ENCODE data around the gene OR10A5.
"Not testable (repeated sequence)": the region's sequence is repeated elsewhere in the genome, so short reads cannot be mapped to it uniquely, and the experiment has no call there.

The OR10A5 gene, protein sequence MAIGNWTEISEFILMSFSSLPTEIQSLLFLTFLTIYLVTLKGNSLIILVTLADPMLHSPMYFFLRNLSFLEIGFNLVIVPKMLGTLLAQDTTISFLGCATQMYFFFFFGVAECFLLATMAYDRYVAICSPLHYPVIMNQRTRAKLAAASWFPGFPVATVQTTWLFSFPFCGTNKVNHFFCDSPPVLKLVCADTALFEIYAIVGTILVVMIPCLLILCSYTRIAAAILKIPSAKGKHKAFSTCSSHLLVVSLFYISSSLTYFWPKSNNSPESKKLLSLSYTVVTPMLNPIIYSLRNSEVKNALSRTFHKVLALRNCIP

GRCh38 chr11:6845383-6845782 lies at the start of gene OR10A5:
TSS of gene OR10A5 (plus strand) at chr11:6845683. CDS start at chr11:6845683, 0 bp downstream.
- DNase-seq (ENCODE audit: low spot score) = no peak

- no peak for DNase-seq (ENCODE audit: low spot score)
Observed at GRCh38 chr11:6799402-6799801, 46.1 kb upstream of the OR10A5 start, which contains the start of gene OR6A2. TSS of gene OR6A2 (minus strand) at chr11:6799689. CDS start at chr11:6795708, 3,981 bp downstream.

DNA sequence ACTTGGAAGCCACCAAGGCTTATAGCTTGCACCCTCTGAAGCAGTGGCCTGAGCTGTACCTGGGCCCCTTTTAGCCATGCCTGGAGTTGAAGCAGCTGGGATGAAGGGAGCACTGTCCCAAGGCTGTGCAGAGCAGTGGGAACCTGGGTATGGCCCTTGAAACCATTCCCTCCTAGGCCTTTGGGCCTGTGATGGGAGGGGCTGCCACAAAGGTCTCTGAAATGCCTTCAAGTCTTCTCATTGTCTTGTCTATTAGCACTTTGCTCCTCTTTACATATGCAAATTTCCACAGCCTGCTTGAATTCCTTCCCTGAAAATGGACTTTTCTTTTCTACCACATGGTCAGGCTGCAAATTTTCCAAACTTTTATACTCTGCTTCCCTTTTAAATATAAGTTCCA lies 44.4 kb upstream of the OR10A5 start:
- not testable (repeated sequence) for DNase-seq (ENCODE audit: low spot score)

DNA sequence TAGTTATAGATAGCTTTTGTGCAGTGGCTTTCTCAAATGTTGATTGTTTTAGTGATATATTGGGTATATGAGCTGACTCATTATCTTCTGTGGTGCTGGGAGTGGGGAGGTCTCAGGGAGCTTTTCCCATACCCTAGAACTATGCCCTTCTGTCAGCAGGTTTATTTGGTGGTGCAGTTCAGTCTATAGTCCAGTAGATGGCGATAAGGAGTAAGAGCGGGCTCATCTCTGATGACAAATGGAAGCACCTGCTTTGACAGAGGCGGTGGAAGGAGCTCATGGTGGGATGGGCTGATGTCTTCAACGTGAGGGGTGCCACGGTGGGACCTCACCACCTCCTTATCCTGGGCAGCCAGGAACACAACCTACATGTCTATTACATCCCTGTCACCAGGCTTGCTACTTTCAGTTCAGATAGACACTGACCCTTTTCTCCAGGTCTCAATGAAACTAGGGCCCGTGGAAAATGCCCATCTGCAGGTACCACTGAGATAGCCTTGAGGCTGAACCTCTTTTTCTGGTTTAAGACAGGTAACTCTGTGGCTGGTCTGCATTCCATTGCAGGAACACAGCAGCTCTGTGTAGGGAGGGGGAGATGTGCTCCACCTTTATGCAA lies 33.0 kb upstream of the OR10A5 start:
- peak; percentile 62 for DNase-seq (ENCODE audit: low spot score)

GRCh38 chr11:6813656-6814055 lies 31.8 kb upstream of the OR10A5 start:
- DNase-seq (ENCODE audit: low spot score) = no peak

DNA sequence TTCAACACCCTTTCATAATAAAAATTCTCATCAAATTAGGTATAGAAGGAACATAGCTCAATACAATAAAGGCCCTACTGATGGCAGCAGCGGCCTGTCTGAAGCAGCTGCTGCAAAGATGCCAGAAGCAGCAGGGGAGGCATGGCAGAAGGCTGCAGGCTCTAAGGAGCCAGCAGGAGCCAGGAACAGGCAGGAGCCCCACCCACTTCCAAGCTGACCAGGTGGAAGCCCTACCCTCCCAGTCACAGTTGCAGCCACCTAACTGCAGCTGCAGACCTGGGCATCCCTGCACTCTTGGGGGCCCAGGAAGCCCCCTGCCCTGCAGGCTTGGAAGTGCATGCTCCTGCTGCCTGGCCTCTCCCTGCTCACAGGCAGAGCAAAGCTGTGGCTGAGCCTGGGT lies 27.8 kb upstream of the OR10A5 start:
- DNase-seq (ENCODE audit: low spot score) = no peak

DNA sequence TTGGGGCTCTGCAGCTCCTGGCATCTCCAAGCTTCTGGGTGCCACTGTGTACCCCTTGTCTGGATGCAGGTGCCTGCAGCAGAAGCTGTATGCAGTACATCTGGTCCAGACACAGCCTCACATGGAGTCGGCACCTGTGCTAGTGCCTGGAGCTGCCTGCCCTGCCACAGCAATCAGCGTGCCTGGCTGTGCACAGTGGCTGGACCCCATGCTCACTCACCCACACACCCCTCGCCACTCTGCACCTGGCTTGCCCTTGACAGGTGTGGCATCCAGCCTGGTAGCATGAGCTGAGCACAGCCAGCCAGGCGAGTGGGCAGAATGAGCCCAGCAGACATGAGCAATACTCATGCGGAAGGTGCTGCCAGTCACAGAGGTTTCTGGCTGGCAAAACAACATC lies 26.5 kb upstream of the OR10A5 start:
- DNase-seq (ENCODE audit: low spot score) = no peak

GRCh38 chr11:6824136-6824823 lies 21.2 kb upstream of the OR10A5 start:
- no peak for DNase-seq (ENCODE audit: low spot score)

GRCh38 chr11:6825231-6825744 lies 20.2 kb upstream of the OR10A5 start:
- peak; percentile 23 for DNase-seq (ENCODE audit: low spot score)

- DNase-seq (ENCODE audit: low spot score) = peak; percentile 45
Observed at GRCh38 chr11:6828103-6828502, 17.4 kb upstream of the OR10A5 start.

DNA sequence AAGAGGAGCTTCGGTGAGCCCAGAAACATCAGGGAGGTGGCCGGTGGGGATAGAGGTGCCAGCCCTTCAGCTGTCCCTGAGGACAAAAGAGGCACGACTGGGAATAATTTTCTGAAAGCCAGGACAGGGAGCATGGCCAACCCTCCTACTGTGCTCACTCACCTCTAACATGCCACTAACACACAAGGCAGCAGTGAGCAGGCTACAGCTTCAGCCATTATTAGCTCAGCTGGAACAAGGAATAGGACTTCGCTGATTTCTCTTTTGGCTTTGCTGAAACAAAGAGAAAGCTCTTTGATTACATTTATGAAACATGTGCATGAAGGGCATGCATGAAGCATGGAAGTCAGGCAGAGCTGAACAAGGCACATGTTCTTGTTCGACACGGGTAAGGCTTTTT lies 12.1 kb upstream of the OR10A5 start:
- DNase-seq (ENCODE audit: low spot score) = no peak

GRCh38 chr11:6834021-6834420 lies 11.5 kb upstream of the OR10A5 start:
- DNase-seq (ENCODE audit: low spot score) = no peak

GRCh38 chr11:6841694-6842093 lies 3.8 kb upstream of the OR10A5 start:
- no peak for DNase-seq (ENCODE audit: low spot score)

DNA sequence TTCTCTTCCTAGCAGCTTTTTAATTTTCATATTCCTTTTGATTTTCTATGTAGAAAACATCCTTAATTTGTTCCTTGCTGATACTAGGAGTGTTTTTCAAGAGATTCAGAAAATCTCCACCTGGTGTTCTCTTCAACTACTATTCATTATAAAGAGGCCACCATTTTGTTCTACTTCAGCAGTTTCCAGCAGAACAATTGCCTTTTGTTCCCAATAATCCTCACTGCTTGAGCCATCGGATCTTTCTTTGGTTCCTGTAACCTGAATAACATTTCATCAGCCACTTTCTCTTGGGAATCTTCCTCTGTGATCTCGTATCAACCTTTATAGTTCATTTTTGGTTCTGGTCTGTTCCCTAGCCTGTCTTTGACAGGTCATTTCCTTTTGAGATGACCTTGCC lies 1.8 kb upstream of the OR10A5 start:
- DNase-seq (ENCODE audit: low spot score) = no peak

DNA sequence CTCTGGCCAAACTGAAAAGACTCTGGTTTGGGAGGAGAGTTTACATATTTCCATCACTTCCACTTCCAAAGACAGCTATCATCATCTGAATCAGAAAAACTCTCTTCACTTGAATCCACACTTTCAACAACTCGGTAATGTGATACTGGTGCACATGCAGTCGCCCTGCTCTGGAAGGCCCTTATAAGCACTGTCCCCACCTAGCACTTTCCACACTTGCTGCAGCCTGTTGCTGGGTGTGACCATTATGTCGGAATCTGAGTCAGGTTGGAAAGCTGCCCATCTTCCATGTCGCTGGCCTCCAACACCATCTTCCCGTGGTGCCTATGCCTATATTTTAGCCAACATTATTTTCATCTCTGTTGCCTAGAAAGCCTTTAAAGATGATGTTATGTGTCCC lies 1.1 kb upstream of the OR10A5 start:
- no peak for DNase-seq (ENCODE audit: low spot score)

DNA sequence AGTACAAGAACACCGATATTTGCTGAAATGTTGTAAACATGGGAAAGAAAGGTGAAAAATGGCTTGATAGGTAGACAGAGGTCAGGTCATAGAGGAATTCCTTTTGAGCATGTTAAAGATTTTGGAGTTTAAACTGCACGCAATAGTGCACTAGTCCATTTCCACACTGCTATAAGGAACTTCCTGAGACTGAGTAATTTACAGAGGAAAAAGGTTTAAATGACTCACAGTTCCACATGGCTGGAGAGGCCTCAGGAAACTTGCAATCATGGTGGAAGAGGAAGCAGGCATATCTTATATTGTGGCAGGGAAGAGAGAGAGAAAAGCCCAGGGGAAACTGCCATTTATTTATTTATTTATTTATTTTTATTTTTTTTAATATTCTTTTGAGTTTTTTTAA lies 5.0 kb downstream of the OR10A5 start:
- no peak for DNase-seq (ENCODE audit: low spot score)

DNA sequence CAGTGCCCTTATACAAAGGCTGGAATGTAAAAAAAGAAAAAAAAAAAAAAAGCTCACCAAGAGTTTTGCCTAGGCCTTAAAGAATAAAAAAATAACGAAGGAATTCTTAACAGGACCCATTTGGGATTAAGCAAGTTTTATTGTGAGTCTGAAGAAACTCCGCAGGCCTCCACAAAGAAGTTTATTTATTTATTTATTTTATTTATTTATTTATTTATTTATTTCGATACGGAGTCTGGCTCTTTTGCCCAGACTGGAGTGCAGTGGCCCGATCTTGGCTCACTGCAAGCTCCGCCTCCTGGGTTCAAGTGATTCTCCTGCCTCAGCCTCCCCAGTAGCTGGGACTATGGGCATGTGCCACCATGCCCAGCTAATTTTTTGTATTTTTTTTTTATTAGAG lies 9.3 kb downstream of the OR10A5 start:
- not testable (repeated sequence) for DNase-seq (ENCODE audit: low spot score)

- peak; percentile 11 for DNase-seq (ENCODE audit: low spot score)
Observed at GRCh38 chr11:6855971-6856541, 10.6 kb downstream of the OR10A5 start.

DNA sequence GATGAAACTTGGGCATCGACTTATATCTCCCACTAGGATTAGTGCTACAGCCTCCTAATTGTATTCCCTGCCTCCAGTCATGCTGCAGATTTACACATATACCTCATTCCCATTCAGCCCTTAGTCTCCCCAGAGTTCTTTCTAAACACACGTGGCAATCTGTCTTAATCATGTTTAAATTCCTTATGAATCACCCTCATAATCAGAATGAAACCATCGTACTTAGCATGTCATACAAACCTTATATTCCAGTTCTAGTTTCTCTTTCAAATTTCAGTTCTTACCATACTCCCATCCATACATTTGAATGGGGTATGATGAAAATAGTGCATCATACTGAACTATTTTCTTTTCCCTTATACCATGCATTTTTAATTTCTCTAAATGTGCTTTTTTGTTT lies 11.4 kb downstream of the OR10A5 start:
- DNase-seq (ENCODE audit: low spot score) = no peak

GRCh38 chr11:6862961-6863360 lies 17.5 kb downstream of the OR10A5 start, which contains the start of gene OR10A2:
TSS of gene OR10A2 (plus strand) at chr11:6863057. CDS start at chr11:6869755, 6,698 bp downstream.
- DNase-seq (ENCODE audit: low spot score) = peak; percentile 2

DNA sequence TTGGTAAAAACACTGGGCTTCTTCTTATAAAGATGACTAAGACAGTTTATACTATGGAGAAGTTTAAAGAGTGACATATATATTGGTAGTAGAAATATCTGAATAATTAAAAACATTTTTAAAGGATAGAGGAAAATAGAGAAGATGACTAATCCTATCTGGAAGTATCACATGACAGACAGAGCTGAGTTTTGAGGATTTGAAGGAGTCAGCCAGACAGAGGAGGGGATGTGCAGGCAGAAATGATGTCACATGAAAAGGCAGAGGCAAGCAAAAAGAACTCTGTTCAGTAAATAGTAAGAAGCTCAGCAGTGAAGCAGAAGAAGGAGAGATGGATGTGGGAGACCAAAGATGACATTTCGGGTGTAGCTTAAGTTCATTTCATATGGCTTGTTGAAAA lies 19.0 kb downstream of the OR10A5 start:
- DNase-seq (ENCODE audit: low spot score) = no peak

DNA sequence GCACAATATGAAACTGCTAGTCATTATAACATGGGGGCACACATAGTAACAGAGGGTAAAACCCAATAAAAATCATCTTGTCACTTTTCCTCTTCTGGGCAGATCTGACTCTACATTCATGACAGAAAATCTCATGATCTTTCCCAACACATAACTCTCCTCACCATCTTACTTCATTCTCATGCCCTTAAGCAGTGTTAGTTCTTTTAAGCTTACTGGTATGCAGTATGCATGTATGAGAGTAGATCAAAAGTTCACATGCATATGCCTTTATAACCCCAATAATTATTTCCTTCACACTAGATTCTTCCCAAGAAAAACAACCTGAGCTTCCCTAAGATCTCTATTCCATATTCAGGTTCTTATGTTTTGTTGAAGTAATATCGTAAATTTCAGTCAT lies 25.8 kb downstream of the OR10A5 start:
- no peak for DNase-seq (ENCODE audit: low spot score)

All from SW480 (cell line).